MM.1S (cell line): Measurements from ENCODE around the gene ZNF561.

Source experiments
- CTCF ChIP-seq: fragments of 300-600 bp; sonication (generic); IDR thresholded peaks from 2 replicates; pipeline ENCODE4 v1.5.1; 2016; ENCODE audit warnings: antibody characterized with exemption, low read length, mixed read lengths
- EZH2 ChIP-seq: fragments of 300-600 bp; sonication (generic); optimal IDR thresholded peaks from 2 replicates; pipeline ENCODE3; 2017; ENCODE audit warnings: low read depth, mild to moderate bottlenecking, antibody characterized with exemption, low read length, mixed read lengths
- EZH2phosphoT487 ChIP-seq: fragments of 300-600 bp; sonication (generic); IDR thresholded peaks from 2 replicates; pipeline ENCODE4 v1.6.1; 2018; ENCODE audit warnings: antibody characterized with exemption, low read length

- TF ChIP-seq CTCF: no peak
- no peak for TF ChIP-seq EZH2phosphoT487
- no peak for TF ChIP-seq EZH2
Observed at GRCh38 chr19:9645472-9645871, 24.4 kb upstream of the ZNF561 start.
